GM23338 (cell line): Measurements from ENCODE around the gene ABCF2. TPM values are rescaled to one million over a fixed set of nuclear protein-coding genes. Genes with fewer than 3 reads are reported as not detected.

Source experiments
- ATAC-seq: fragments of 200-7000 bp; cut with Tn5 transposase; 3 replicates; pipeline ENCODE4 v1.9.1; 2020
- DNase-seq: peaks from one replicate; pipeline ENCODE4 v3.0.0-alpha.2; 2015; ENCODE audit warnings: low spot score
- H2AFZ ChIP-seq: fragments of 200-600 bp; sonication (generic); 2 replicates; pipeline ENCODE4 v1.8.0; 2016; ENCODE audit warnings: antibody characterized with exemption, mild to moderate bottlenecking, moderate library complexity
- H3F3A ChIP-seq: fragments of 200-600 bp; sonication (generic); replicated peaks from 2 replicates; pipeline ENCODE4 v1.8.0; 2017; ENCODE audit warnings: antibody characterized with exemption, mixed run types, low read depth
- H3K27ac ChIP-seq: fragments of 200-600 bp; sonication (generic); 2 replicates; pipeline ENCODE4 v1.6.1; 2016; ENCODE audit warnings: low read depth
- H3K27me3 ChIP-seq: fragments of 200-600 bp; sonication (generic); 2 replicates; pipeline ENCODE4 v1.8.0; 2016; ENCODE audit warnings: mild to moderate bottlenecking, mixed run types, moderate library complexity; ENCODE audit not compliant: insufficient read depth
- H3K36me3 ChIP-seq: fragments of 200-600 bp; sonication (generic); 2 replicates; pipeline ENCODE4 v1.8.0; 2016; ENCODE audit warnings: mild to moderate bottlenecking; ENCODE audit not compliant: insufficient read depth
- H3K4me1 ChIP-seq: fragments of 200-600 bp; sonication (generic); 2 replicates; pipeline ENCODE4 v1.8.0; 2016; ENCODE audit warnings: mild to moderate bottlenecking, moderate library complexity; ENCODE audit not compliant: insufficient read depth
- H3K4me2 ChIP-seq: fragments of 200-600 bp; sonication (generic); 2 replicates; pipeline ENCODE4 v1.7.1; 2017; ENCODE audit warnings: mixed run types
- H3K4me3 ChIP-seq: fragments of 200-600 bp; sonication (generic); 2 replicates; pipeline ENCODE4 v1.6.1; 2016; ENCODE audit warnings: mixed run types
- H3K79me2 ChIP-seq: fragments of 200-600 bp; sonication (generic); replicated peaks from 2 replicates; pipeline ENCODE4 v1.8.0; 2017; ENCODE audit warnings: mild to moderate bottlenecking; ENCODE audit not compliant: insufficient read depth
- H3K9me2 ChIP-seq: fragments of 200-600 bp; sonication (generic); 2 replicates; pipeline ENCODE4 v1.8.0; 2017; ENCODE audit not compliant: insufficient read depth
- H4K20me1 ChIP-seq: fragments of 200-600 bp; sonication (generic); replicated peaks from 2 replicates; pipeline ENCODE4 v1.8.0; 2017; ENCODE audit warnings: mild to moderate bottlenecking; ENCODE audit not compliant: insufficient read depth
- H3K27ac Mint-ChIP-seq: 2 replicates; pipeline ENCODE4 v1.8.0; 2020; ENCODE audit warnings: inconsistent platforms, mild to moderate bottlenecking, moderate library complexity, mixed read lengths
- H3K27me3 Mint-ChIP-seq: 3 replicates; pipeline ENCODE4 v1.8.0; 2022; ENCODE audit warnings: low read depth, mild to moderate bottlenecking, moderate library complexity, mixed read lengths, inconsistent platforms; ENCODE audit not compliant: insufficient read depth, poor library complexity
- H3K36me3 Mint-ChIP-seq: 3 replicates; pipeline ENCODE4 v1.8.0; 2021; ENCODE audit warnings: low read depth, mild to moderate bottlenecking, inconsistent platforms, moderate library complexity, mixed read lengths
- H3K4me1 Mint-ChIP-seq: 3 replicates; pipeline ENCODE4 v1.8.0; 2020; ENCODE audit warnings: mild to moderate bottlenecking, inconsistent platforms, mixed read lengths
- H3K4me3 Mint-ChIP-seq: 3 replicates; pipeline ENCODE4 v1.8.0; 2021; ENCODE audit warnings: moderate library complexity, mild to moderate bottlenecking, inconsistent platforms, mixed read lengths
- H3K9me3 Mint-ChIP-seq: 3 replicates; pipeline ENCODE4 v1.8.0; 2020; ENCODE audit warnings: moderate library complexity, mild to moderate bottlenecking, inconsistent platforms, mixed read lengths
- CREB1 ChIP-seq: fragments of 250-450 bp; sonication (Bioruptor Pico); IDR thresholded peaks from 2 replicates; pipeline ENCODE4 v1.5.0; 2020; ENCODE audit warnings: low read depth, mild to moderate bottlenecking, moderate library complexity
- CTCF ChIP-seq, 2 experiments: fragments of 200-600 bp in 1 of 2; sonication (generic) in 1 of 2; conservative IDR thresholded peaks; 2 replicates each; pipeline versions ENCODE4 v1.5.1 to v1.6.1; 2016 to 2017; ENCODE audit warnings: antibody characterized with exemption in 2 of 2, low read depth in 2 of 2, mild to moderate bottlenecking in 2 of 2, moderate library complexity in 1 of 2
- ETS1 ChIP-seq: IDR thresholded peaks from 2 replicates; pipeline ENCODE4 v1.6.1; 2016; ENCODE audit warnings: antibody characterized with exemption
- EZH2 ChIP-seq: fragments of 200-600 bp; sonication (generic); IDR thresholded peaks from one replicate; pipeline ENCODE4 v1.8.0; 2017; ENCODE audit warnings: antibody characterized with exemption, mild to moderate bottlenecking, low read depth; ENCODE audit not compliant: unreplicated experiment
- EZH2phosphoT487 ChIP-seq: fragments of 200-600 bp; sonication (generic); IDR thresholded peaks from one replicate; pipeline ENCODE4 v1.8.1; 2018; ENCODE audit warnings: antibody characterized with exemption; ENCODE audit not compliant: unreplicated experiment
- JUNB ChIP-seq: IDR thresholded peaks from one replicate; pipeline ENCODE4 v1.6.1; 2016; ENCODE audit warnings: antibody characterized with exemption; ENCODE audit not compliant: unreplicated experiment
- NANOG ChIP-seq: IDR thresholded peaks from 2 replicates; pipeline ENCODE4 v1.6.1; 2016; ENCODE audit warnings: antibody characterized with exemption, borderline replicate concordance
- POLR2AphosphoS5 ChIP-seq: IDR thresholded peaks from 2 replicates; pipeline ENCODE4 v1.6.1; 2016; ENCODE audit warnings: antibody characterized with exemption, low read depth
- REST ChIP-seq: IDR thresholded peaks from one replicate; pipeline ENCODE4 v1.6.1; 2018; ENCODE audit warnings: antibody characterized with exemption; ENCODE audit not compliant: unreplicated experiment
- STAT1 ChIP-seq: IDR thresholded peaks from one replicate; pipeline ENCODE4 v1.6.1; 2016; ENCODE audit warnings: antibody characterized with exemption; ENCODE audit not compliant: unreplicated experiment
- ZNF114 ChIP-seq: fragments of 250-450 bp; sonication (Bioruptor Pico); IDR thresholded peaks from 2 replicates; pipeline ENCODE4 v1.5.0; 2020; ENCODE audit warnings: mild to moderate bottlenecking, moderate library complexity
- ZNF331 ChIP-seq: fragments of 250-450 bp; sonication (Bioruptor Pico); IDR thresholded peaks from 2 replicates; pipeline ENCODE4 v1.5.0; 2020; ENCODE audit warnings: low read depth, mild to moderate bottlenecking, moderate library complexity
- ZNF462 ChIP-seq: fragments of 250-450 bp; sonication (Bioruptor Pico); IDR thresholded peaks from 2 replicates; pipeline ENCODE4 v1.5.0; 2020; ENCODE audit warnings: mild to moderate bottlenecking, moderate library complexity
- polyA plus RNA-seq: library from polyadenylated mRNA; unstranded; fragments of >200 nt; fragmentation: Nextera tagmentation; extraction: Ambion mirVana; gene quantifications from 2 replicates; pipeline ENCODE4 v1.2.1, GENCODE V29; 2016
- total RNA-seq: library from RNA; depleted of rRNA; stranded (reverse); fragments of >200 nt; shearing (Covaris generic); gene quantifications from 2 replicates; pipeline ENCODE4 v1.2.3, GENCODE V29; 2014

Gene ABCF2
- total and polyA plus RNA-seq, 2 experiments from 2014 or later = 18.7 to 58.7 TPM

- Histone ChIP-seq H3K4me1 (no peaks in the 10 kb centered on the region), H3F3A (no peaks in the 10 kb centered on the region), H4K20me1 (no peaks in the 10 kb centered on the region), H3K27ac (no peak overlapping the region), H3K27me3 (0 out of 2 replicates have a peak, but pooled peaks cover 7% of the 10 kb centered on the region), H3K4me2 (no peak overlapping the region), H3K9me2 (0 out of 2 replicates have a peak, but pooled peaks cover 5% of the 10 kb centered on the region), H3K79me2 (no peaks in the 10 kb centered on the region), H3K36me3 (no peaks in the 10 kb centered on the region), H2AFZ (no peak overlapping the region), H3K4me3 (no peak overlapping the region)
- no peaks in the 10 kb centered on the region for H3K9me3 Mint-ChIP-seq
- no peak for TF ChIP-seq EZH2
- no peak for TF ChIP-seq NANOG
- no peak for TF ChIP-seq ETS1
- TF ChIP-seq STAT1 = no peak
- no peak for TF ChIP-seq JUNB
- no peak for TF ChIP-seq REST
- no peak for TF ChIP-seq ZNF331
- no peak for TF ChIP-seq CREB1 (CRISPR knock-in tag)
- no peak for TF ChIP-seq ZNF114
- TF ChIP-seq EZH2phosphoT487 = no peak
- TF ChIP-seq POLR2AphosphoS5 = no peak
- no peak for TF ChIP-seq CTCF (conservative IDR thresholded peaks at IDR 0.05; ENCODE audit: low read depth in 2 of 2)
- TF ChIP-seq ZNF462 (CRISPR knock-in tag) = no peak
- H3K27me3 Mint-ChIP-seq = peaks cover 8% of the 10 kb centered on the region
- H3K27ac Mint-ChIP-seq = no peak overlapping the region
- H3K4me3 Mint-ChIP-seq = no peak overlapping the region
- ATAC-seq = no peak
- H3K4me1 Mint-ChIP-seq = peaks cover 7% of the 10 kb centered on the region
- H3K36me3 Mint-ChIP-seq = no peaks in the 10 kb centered on the region
- no peak for DNase-seq
These were observed 46.0 kb downstream of the ABCF2 start for GRCh38 chr7:151181011-151181431.
